Psoas muscle (tissue), 8 donors: ENCODE measurements around the gene CACNG7. TPM values are rescaled to one million over a fixed set of nuclear protein-coding genes. Genes with fewer than 3 reads are reported as not detected.

ENCODE experiments used
- ATAC-seq, 4 donors: fragments of 200-7000 bp; cut with Tn5 transposase; one replicate each; pipeline ENCODE4 v1.9.1; 2020; ENCODE audit warnings: moderate library complexity in 3 of 4, mild to moderate bottlenecking in 2 of 4
- DNase-seq, 2 donors: peaks; one replicate each; pipeline ENCODE4 v3.0.0-alpha.2; 2020
- H3K27ac ChIP-seq: fragments of 200-600 bp; one replicate; pipeline ENCODE4 v1.8.0; 2022
- H3K27me3 ChIP-seq, 3 donors: fragments of 200-600 bp in 1 of 3; one replicate each; pipeline versions ENCODE4 v1.6.1 to v1.8.0; 2013 to 2022; ENCODE audit warnings: low read length in 2 of 3, mild to moderate bottlenecking in 2 of 3, moderate library complexity in 1 of 3; ENCODE audit not compliant: insufficient read depth in 3 of 3
- H3K36me3 ChIP-seq, 2 donors: fragments of 200-600 bp in 1 of 2; one replicate each; pipeline versions ENCODE4 v1.6.1 to v1.8.0; 2013 to 2022; ENCODE audit warnings: low read depth in 1 of 2, mild to moderate bottlenecking in 1 of 2, moderate library complexity in 1 of 2; ENCODE audit not compliant: insufficient read depth in 1 of 2
- H3K4me1 ChIP-seq: fragments of 200-600 bp; one replicate; pipeline ENCODE4 v1.8.0; 2022
- H3K4me3 ChIP-seq: fragments of 200-600 bp; one replicate; pipeline ENCODE4 v1.8.0; 2022; ENCODE audit warnings: mild to moderate bottlenecking
- H3K9me3 ChIP-seq: fragments of 200-600 bp; one replicate; pipeline ENCODE4 v1.8.0; 2022
- CTCF ChIP-seq: fragments of 200-600 bp; IDR thresholded peaks from one replicate; pipeline ENCODE4 v1.8.0; 2022; ENCODE audit warnings: antibody characterized with exemption
- whole genome bisulfite sequencing, 3 donors: extraction: QIAGEN DNeasy Blood & Tissue Kit; methylation state at CpG; one replicate each; pipeline versions ENCODE4 v1.1.6 to v1.1.7; 2013; 5-methylcytosine and 5-hydroxymethylcytosine counted together
- intact Hi-C, 2 donors: fragments of 100-400 bp; cut with DNase I; formaldehyde crosslinking; loops; one replicate each; pipeline versions ENCODE4 v1.11.0 to v1.14.2; 2022
- polyA plus RNA-seq, 3 donors: library from polyadenylated mRNA; stranded (reverse); fragments of 200-250 nt; gene quantifications; one replicate each; pipeline ENCODE4 v1.2.3, GENCODE V29; 2013
- total RNA-seq, 4 donors: library from RNA; stranded (reverse); fragmentation: NEBNext Ultra II Directional in 2 of 4; extraction: Animal tissue kit (Norgen Biotek cat#: 25700) in 2 of 4; gene quantifications; one replicate each; pipeline versions ENCODE4 v1.2.1 to v1.2.4, GENCODE V29; 2021 to 2023
- donor health status: healthy with polysubstance abuse.
- donor health status: DM: no; HTN: no; CAD: no; lungs with moderate emphysema.
- donor health status: Bipolar disorder and iron deficiency.
- donor health status: healthy.
- donor health status: DM: yes; HTN: yes; CAD: no.
- donor health status: DM: no; HTN: no; CAD: no.
- donor health status: DM: no; HTN: no; CAD: no.
- donor health status: DM: yes; HTN: yes; CAD: no.

The CACNG7 gene
- total and polyA plus RNA-seq, 7 donors: 0.05 TPM; not detected in 6

- Histone ChIP-seq H3K4me1 (no peaks in the 10 kb centered on the region), H3K4me3 (no peak overlapping the region), H3K27me3 (peaks cover 0 to 44% (median 20%) of the 10 kb centered on the region in 3 donors), H3K27ac (no peak overlapping the region), H3K36me3 (no peaks in the 10 kb centered on the region), H3K9me3 (no peaks in the 10 kb centered on the region)
- TF ChIP-seq CTCF: no peak
- 88 to 90% (median 90%) methylated on average over 10 of the region's 10 CpGs for WGBS, 3 donors
- ATAC-seq (no peak), DNase-seq (peak in 1 of 2 donors; percentile 9)
- intact Hi-C loops: no loop called here
Observed at GRCh38 chr19:53885036-53885435, 24.0 kb upstream of the CACNG7 start.

- Histone ChIP-seq H3K9me3 (no peaks in the 10 kb centered on the region), H3K36me3 (no peaks in the 10 kb centered on the region), H3K4me3 (no peak overlapping the region), H3K27ac (no peak overlapping the region), H3K4me1 (no peaks in the 10 kb centered on the region), H3K27me3 (peaks cover 0 to 53% (median 5%) of the 10 kb centered on the region in 3 donors)
- ATAC-seq (no peak), DNase-seq (peak in 1 of 2 donors; percentile 49)
- intact Hi-C loops: no loop called here
- TF ChIP-seq CTCF: no peak
- WGBS, 3 donors: 64 to 75% (median 73%) methylated on average over 20 to 23 of the region's 23 CpGs
Observed at GRCh38 chr19:53892301-53892980, 16.6 kb upstream of the CACNG7 start.

DNA sequence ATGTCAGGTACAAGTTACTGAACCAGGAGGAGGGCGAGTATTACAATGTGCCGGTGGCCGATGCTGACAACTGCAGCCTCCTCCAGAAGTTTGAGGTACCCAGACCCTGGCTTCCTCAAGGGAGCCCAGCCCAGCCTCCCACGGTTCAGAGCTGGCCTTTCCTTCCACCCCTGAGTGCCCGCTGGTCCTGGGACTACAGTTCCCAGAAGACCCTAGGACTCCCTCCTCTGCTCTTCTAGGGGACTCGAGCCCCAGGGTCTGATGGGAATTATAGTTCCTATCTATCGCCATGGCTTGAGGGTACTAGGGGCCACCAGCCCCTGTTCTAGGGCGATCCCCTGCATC, 16.1 kb upstream of the CACNG7 start:
- no peaks in the 10 kb centered on the region for H3K36me3 ChIP-seq
- H3K27ac ChIP-seq: no peak overlapping the region
- no peak for ATAC-seq
- H3K9me3 ChIP-seq: no peaks in the 10 kb centered on the region
- no peak overlapping the region for H3K4me3 ChIP-seq
- peaks cover 0 to 58% (median 7%) of the 10 kb centered on the region in 3 donors for H3K27me3 ChIP-seq
- no peak for TF ChIP-seq CTCF
- intact Hi-C loops: no loop called here
- no peaks in the 10 kb centered on the region for H3K4me1 ChIP-seq
- peak in 1 of 2 donors; percentile 40 for DNase-seq
- WGBS, 3 donors: 51 to 54% (median 53%) methylated on average over 8 of the region's 8 CpGs

- Histone ChIP-seq H3K27me3 (peaks cover 0 to 69% (median 15%) of the 10 kb centered on the region in 3 donors), H3K27ac (no peak overlapping the region), H3K4me1 (no peaks in the 10 kb centered on the region), H3K4me3 (no peak overlapping the region), H3K36me3 (no peaks in the 10 kb centered on the region), H3K9me3 (no peaks in the 10 kb centered on the region)
- DNase-seq (peak in 1 of 2 donors; percentile 19), ATAC-seq (no peak)
- WGBS, 3 donors: 74 to 76% (median 74%) methylated on average over 9 of the region's 9 CpGs
- TF ChIP-seq CTCF: no peak
- intact Hi-C loops: no loop called here
Observed at GRCh38 chr19:53894707-53895106, 14.4 kb upstream of the CACNG7 start.

GRCh38 chr19:53896682-53897081, 12.4 kb upstream of the CACNG7 start:
- no peak for TF ChIP-seq CTCF
- WGBS, 3 donors: 49 to 56% (median 53%) methylated on average over 4 of the region's 4 CpGs
- no peak overlapping the region for H3K4me3 ChIP-seq
- no peaks in the 10 kb centered on the region for H3K9me3 ChIP-seq
- no peaks in the 10 kb centered on the region for H3K36me3 ChIP-seq
- H3K4me1 ChIP-seq: no peaks in the 10 kb centered on the region
- intact Hi-C loops: no loop called here
- ATAC-seq (no peak), DNase-seq (peak in 1 of 2 donors; percentile 13)
- peaks cover 0 to 63% (median 20%) of the 10 kb centered on the region in 3 donors for H3K27me3 ChIP-seq
- no peak overlapping the region for H3K27ac ChIP-seq
